SK-N-SH (cell line): ENCODE data around the gene QRFPR. TPM values are rescaled to one million over a fixed set of nuclear protein-coding genes. Genes with fewer than 3 reads are reported as not detected.
"Not testable (repeated sequence)": the region's sequence is repeated elsewhere in the genome, so short reads cannot be mapped to it uniquely, and the experiment has no call there.

Source experiments
- CTCF ChIA-PET: fragments of 300-600, 350-600 bp; formaldehyde crosslinking; extraction: SDS; loops from one replicate; lab custom pipeline; 2021; lab: Yijun Ruan, JAX
- POLR2A ChIA-PET: fragments of 350-600 bp; sonication (Branson Sonifier 250); formaldehyde crosslinking; extraction: SDS; loops from one replicate; lab custom pipeline; 2020; ENCODE audit warnings: antibody characterized with exemption, inconsistent platforms; lab: Yijun Ruan, JAX
- DNase-seq: peaks from one replicate; pipeline ENCODE4 v3.0.0; 2012
- H2AFZ ChIP-seq: fragments of 200-600 bp; sonication (generic); 2 replicates; pipeline ENCODE4 v1.8.1; 2016; ENCODE audit warnings: antibody characterized with exemption, mild to moderate bottlenecking, low read depth
- H3F3A ChIP-seq: fragments of 200-600 bp; sonication (generic); replicated peaks from 2 replicates; pipeline ENCODE3; 2016; ENCODE audit warnings: antibody characterized with exemption, mild to moderate bottlenecking; ENCODE audit not compliant: insufficient read depth
- H3K27ac ChIP-seq, 2 experiments: fragments of 200-500 bp in 1 of 2; fragments of 200-600 bp in 1 of 2; sonication (Bioruptor generic) in 1 of 2; sonication (generic), shearing (Covaris generic) in 1 of 2; 2 replicates each; pipeline versions ENCODE4 v1.5.1 to v1.6.1; 2014 to 2016; ENCODE audit warnings: low read depth in 2 of 2, inconsistent platforms in 1 of 2, low read length in 1 of 2, mild to moderate bottlenecking in 1 of 2, mixed read lengths in 1 of 2
- H3K27me3 ChIP-seq: fragments of 200-600 bp; sonication (generic), shearing (Covaris generic); 2 replicates; pipeline ENCODE4 v1.6.1; 2016; ENCODE audit warnings: mixed run types; ENCODE audit not compliant: insufficient read depth
- H3K36me3 ChIP-seq, 2 experiments: fragments of 200-500 bp in 1 of 2; fragments of 200-600 bp in 1 of 2; sonication (Bioruptor generic) in 1 of 2; sonication (generic) in 1 of 2; replicated peaks in 1 of 2; 2 replicates each; pipeline versions ENCODE3 to v1.5.1; 2014 to 2016; ENCODE audit warnings: low read length in 1 of 2, mild to moderate bottlenecking in 1 of 2; ENCODE audit not compliant: insufficient read depth in 2 of 2, control insufficient read depth in 1 of 2
- H3K4me1 ChIP-seq, 2 experiments: fragments of 200-500 bp in 1 of 2; fragments of 200-600 bp in 1 of 2; sonication (Bioruptor generic) in 1 of 2; sonication (generic), shearing (Covaris generic) in 1 of 2; 2 replicates each; pipeline versions ENCODE4 v1.5.1 to v1.6.1; 2014 to 2016; ENCODE audit warnings: low read depth in 1 of 2, low read length in 1 of 2, mixed run types in 1 of 2; ENCODE audit not compliant: insufficient read depth in 2 of 2, control insufficient read depth in 1 of 2
- H3K4me2 ChIP-seq: fragments of 200-600 bp; sonication (generic), shearing (Covaris generic); 2 replicates; pipeline ENCODE4 v1.6.1; 2017; ENCODE audit warnings: mixed run types
- H3K4me3 ChIP-seq, 2 experiments: fragments of 200-500 bp in 1 of 2; fragments of 200-600 bp in 1 of 2; sonication (Bioruptor generic) in 1 of 2; sonication (generic), shearing (Covaris generic) in 1 of 2; 2 replicates each; pipeline versions ENCODE4 v1.5.1 to v1.8.1; 2014 to 2016; ENCODE audit warnings: low read depth in 2 of 2, inconsistent platforms in 1 of 2, low read length in 1 of 2, mild to moderate bottlenecking in 1 of 2, mixed read lengths in 1 of 2, moderate library complexity in 1 of 2
- H3K79me2 ChIP-seq: fragments of 200-600 bp; sonication (generic); 2 replicates; pipeline ENCODE4 v1.8.1; 2017; ENCODE audit warnings: mild to moderate bottlenecking; ENCODE audit not compliant: insufficient read depth
- H3K9ac ChIP-seq: fragments of 200-600 bp; sonication (generic); 2 replicates; pipeline ENCODE4 v1.6.1; 2017; ENCODE audit warnings: mixed run types
- H3K9me2 ChIP-seq: fragments of 200-600 bp; sonication (generic); 2 replicates; pipeline ENCODE4 v1.6.1; 2017; ENCODE audit warnings: mixed run types
- H3K9me3 ChIP-seq: fragments of 200-600 bp; sonication (generic); 2 replicates; pipeline ENCODE4 v1.6.1; 2017; ENCODE audit warnings: mixed run types, mild to moderate bottlenecking, moderate library complexity
- H4K20me1 ChIP-seq: fragments of 200-600 bp; sonication (generic); 2 replicates; pipeline ENCODE4 v1.6.1; 2017; ENCODE audit warnings: mild to moderate bottlenecking, mixed run types; ENCODE audit not compliant: insufficient read depth
- EP300 ChIP-seq, 2 experiments: IDR thresholded peaks; 2 replicates each; pipeline versions ENCODE4 v1.4.0 to v1.6.1; 2012; ENCODE audit warnings: borderline replicate concordance in 1 of 2, low read depth in 1 of 2, low read length in 1 of 2
- EZH2phosphoT487 ChIP-seq: fragments of 200-600 bp; sonication (generic); IDR thresholded peaks from 2 replicates; pipeline ENCODE4 v1.6.1; 2017; ENCODE audit warnings: low read depth, mixed run types, mild to moderate bottlenecking, antibody characterized with exemption, moderate library complexity, borderline replicate concordance
- FOSL2 ChIP-seq: IDR thresholded peaks from 2 replicates; pipeline ENCODE4 v1.4.0; 2012; ENCODE audit warnings: low read depth, mild to moderate bottlenecking, moderate library complexity, borderline replicate concordance
- FOXM1 ChIP-seq: IDR thresholded peaks from 2 replicates; pipeline ENCODE4 v1.4.0; 2012; ENCODE audit warnings: low read depth, mild to moderate bottlenecking
- GABPA ChIP-seq: IDR thresholded peaks from 2 replicates; pipeline ENCODE4 v1.4.0; 2012; ENCODE audit warnings: low read depth, mild to moderate bottlenecking
- GATA2 ChIP-seq: sonication (generic); formaldehyde crosslinking; IDR thresholded peaks from 2 replicates; pipeline ENCODE4 v1.5.0; 2020; ENCODE audit warnings: mild to moderate bottlenecking, missing genetic modification reagents
- JUND ChIP-seq: IDR thresholded peaks from 2 replicates; pipeline ENCODE4 v1.4.0; 2012
- MEF2A ChIP-seq: IDR thresholded peaks from 2 replicates; pipeline ENCODE4 v1.4.0; 2012; ENCODE audit warnings: low read depth, borderline replicate concordance
- MXI1 ChIP-seq: IDR thresholded peaks from 2 replicates; pipeline ENCODE4 v1.6.1; 2012; ENCODE audit warnings: mild to moderate bottlenecking, low read depth, low read length, improper control_type of control experiment
- NFIC ChIP-seq: IDR thresholded peaks from 2 replicates; pipeline ENCODE4 v1.4.0; 2012; ENCODE audit warnings: borderline replicate concordance
- POLR2AphosphoS5 ChIP-seq: IDR thresholded peaks from 2 replicates; pipeline ENCODE4 v1.6.1; 2012; ENCODE audit warnings: low read depth, low read length
- RCOR1 ChIP-seq: fragments of 150-350 bp; IDR thresholded peaks from 2 replicates; pipeline ENCODE4 v1.6.1; 2017; ENCODE audit warnings: antibody characterized with exemption, low read length
- SMC3 ChIP-seq: IDR thresholded peaks from 2 replicates; pipeline ENCODE4 v1.6.1; 2012; ENCODE audit warnings: low read depth, low read length, improper control_type of control experiment
- TAF1 ChIP-seq: IDR thresholded peaks from 2 replicates; pipeline ENCODE4 v1.6.1; 2012; ENCODE audit warnings: low read depth, mild to moderate bottlenecking, low read length, moderate library complexity, borderline replicate concordance
- TCF12 ChIP-seq: IDR thresholded peaks from 2 replicates; pipeline ENCODE4 v1.4.0; 2012
- WGBS: methylation state at CpG from one replicate; pipeline ENCODE4 v1.1.6; 2017; ENCODE audit warnings: low lambda C conversion rate; 5-methylcytosine and 5-hydroxymethylcytosine counted together
- polyA plus RNA-seq, 3 experiments: library from polyadenylated mRNA; depleted of rRNA; stranded (reverse); fragments of >200 nt; gene quantifications; 2 replicates each; pipeline ENCODE4 v1.2.3, GENCODE V29; 2012
- TF ChIP-seq, protein P1 (sequence below): IDR thresholded peaks from 2 replicates; pipeline ENCODE4 v1.4.0; 2012; ENCODE audit warnings: low read depth, borderline replicate concordance
- TF ChIP-seq, protein P2 (sequence below): fragments of 150-350 bp; IDR thresholded peaks from 2 replicates; pipeline ENCODE4 v1.6.1; 2016; ENCODE audit warnings: mild to moderate bottlenecking, low read depth, low read length
- TF ChIP-seq, protein P3 (sequence below): fragments of 200-600 bp; sonication (generic); IDR thresholded peaks from 2 replicates; pipeline ENCODE4 v1.6.1; 2017; ENCODE audit warnings: antibody characterized with exemption, mild to moderate bottlenecking, moderate library complexity
- TF ChIP-seq, protein P4 (sequence below): IDR thresholded peaks from 2 replicates; pipeline ENCODE4 v1.4.0; 2012; ENCODE audit warnings: low read depth

The QRFPR gene
- polyA plus RNA-seq, 1 of the 3 experiments (the other 2 are of a cell fraction): not detected

DNA sequence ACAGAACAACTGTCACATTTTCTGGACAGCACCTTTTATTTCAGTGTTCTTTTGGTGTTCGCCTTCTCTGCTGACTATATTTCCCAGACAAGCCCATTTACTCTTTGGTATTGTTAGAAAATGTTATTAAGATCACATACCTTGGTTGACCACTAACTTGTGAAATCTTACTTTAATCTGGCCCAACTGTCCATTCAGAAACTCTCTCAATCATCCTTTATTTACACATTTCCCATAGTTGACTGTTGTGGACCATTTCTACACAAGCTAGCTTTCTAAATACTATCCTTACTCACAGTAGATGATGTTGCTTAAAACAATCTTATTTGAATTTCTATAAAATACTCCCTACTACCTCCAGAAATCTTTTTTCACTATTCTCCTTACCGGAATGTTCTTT is 64.7 kb downstream of the QRFPR start:
- Histone ChIP-seq H3K4me3 (no peak overlapping the region), H3K4me2 (no peak overlapping the region), H4K20me1 (no peaks in the 10 kb centered on the region), H3K27me3 (no peaks in the 10 kb centered on the region), H3K36me3 (no peaks in the 10 kb centered on the region), H2AFZ (no peak overlapping the region), H3K9ac (no peak overlapping the region), H3K9me3 (no peaks in the 10 kb centered on the region), H3K27ac (no peak overlapping the region), H3K79me2 (no peaks in the 10 kb centered on the region), H3K9me2 (no peaks in the 10 kb centered on the region), H3F3A (no peaks in the 10 kb centered on the region)
- WGBS: 0% methylated on average over 2 of the region's 2 CpGs
- no peak for DNase-seq
- TF ChIP-seq FOSL2 (no peak), EZH2phosphoT487 (no peak)
- TF ChIP-seq, protein P1, sequence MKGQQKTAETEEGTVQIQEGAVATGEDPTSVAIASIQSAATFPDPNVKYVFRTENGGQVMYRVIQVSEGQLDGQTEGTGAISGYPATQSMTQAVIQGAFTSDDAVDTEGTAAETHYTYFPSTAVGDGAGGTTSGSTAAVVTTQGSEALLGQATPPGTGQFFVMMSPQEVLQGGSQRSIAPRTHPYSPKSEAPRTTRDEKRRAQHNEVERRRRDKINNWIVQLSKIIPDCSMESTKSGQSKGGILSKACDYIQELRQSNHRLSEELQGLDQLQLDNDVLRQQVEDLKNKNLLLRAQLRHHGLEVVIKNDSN: no peak
- TF ChIP-seq, all 33 proteins: peak for 0
- POLR2A ChIA-PET: no interaction called here
- CTCF ChIA-PET: no interaction called here
- no peaks in the 10 kb centered on the region for H3K4me1 ChIP-seq

DNA sequence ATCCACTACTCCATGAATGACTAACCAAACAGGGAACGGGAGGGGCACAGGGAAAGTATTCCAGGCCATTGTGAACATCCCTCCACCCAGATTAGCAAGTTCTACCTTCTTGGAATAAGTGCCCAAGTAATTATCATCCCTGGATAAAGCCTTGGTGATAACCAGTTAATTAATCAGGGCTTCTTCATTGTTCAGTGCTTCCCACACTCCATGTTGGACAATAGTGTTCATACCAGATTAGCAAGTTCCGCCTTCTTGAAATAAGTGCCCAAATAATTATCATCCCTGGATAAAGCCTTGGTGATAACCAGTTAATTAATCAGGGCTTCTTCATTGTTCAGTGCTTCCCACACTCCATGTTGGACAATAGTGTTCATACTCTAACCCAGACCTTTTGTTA is 67.4 kb downstream of the QRFPR start:
- H3K27me3 ChIP-seq, H3K27ac ChIP-seq, H3K9me3 ChIP-seq, H4K20me1 ChIP-seq, H3K4me1 ChIP-seq, H3K36me3 ChIP-seq, H3K4me2 ChIP-seq, H3K9me2 ChIP-seq, H2AFZ ChIP-seq, H3K4me3 ChIP-seq, H3K79me2 ChIP-seq, H3F3A ChIP-seq, H3K9ac ChIP-seq, POLR2A ChIA-PET, DNase-seq, CTCF ChIA-PET: not testable (repeated sequence)
- 12% methylated on average over 2 of the region's 2 CpGs for WGBS

DNA sequence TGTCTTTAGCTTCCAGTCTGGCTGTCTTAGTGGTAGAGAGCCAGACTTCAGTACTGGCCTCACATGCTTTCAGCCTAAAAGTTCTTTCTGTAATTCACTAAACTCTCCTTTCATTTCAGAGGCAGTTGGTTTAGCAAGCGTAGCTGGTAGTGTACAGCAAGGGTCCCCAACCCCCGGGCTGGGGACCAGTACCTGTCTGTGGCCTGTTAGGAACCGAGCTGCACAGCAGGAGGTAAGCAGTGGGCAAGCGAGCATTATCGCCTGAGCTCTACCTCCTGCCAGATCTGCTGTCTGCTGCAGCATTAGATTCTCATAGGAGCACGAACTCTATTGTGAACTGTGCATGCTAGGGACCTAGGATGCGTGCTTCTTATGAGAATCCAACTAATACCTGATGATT is 72.0 kb downstream of the QRFPR start:
- no peak for TF ChIP-seq NFIC
- TF ChIP-seq, protein P1: no peak
- TF ChIP-seq TCF12: no peak
- TF ChIP-seq JUND: no peak
- TF ChIP-seq, protein P2, sequence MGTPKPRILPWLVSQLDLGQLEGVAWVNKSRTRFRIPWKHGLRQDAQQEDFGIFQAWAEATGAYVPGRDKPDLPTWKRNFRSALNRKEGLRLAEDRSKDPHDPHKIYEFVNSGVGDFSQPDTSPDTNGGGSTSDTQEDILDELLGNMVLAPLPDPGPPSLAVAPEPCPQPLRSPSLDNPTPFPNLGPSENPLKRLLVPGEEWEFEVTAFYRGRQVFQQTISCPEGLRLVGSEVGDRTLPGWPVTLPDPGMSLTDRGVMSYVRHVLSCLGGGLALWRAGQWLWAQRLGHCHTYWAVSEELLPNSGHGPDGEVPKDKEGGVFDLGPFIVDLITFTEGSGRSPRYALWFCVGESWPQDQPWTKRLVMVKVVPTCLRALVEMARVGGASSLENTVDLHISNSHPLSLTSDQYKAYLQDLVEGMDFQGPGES: no peak
- TF ChIP-seq, protein P3, sequence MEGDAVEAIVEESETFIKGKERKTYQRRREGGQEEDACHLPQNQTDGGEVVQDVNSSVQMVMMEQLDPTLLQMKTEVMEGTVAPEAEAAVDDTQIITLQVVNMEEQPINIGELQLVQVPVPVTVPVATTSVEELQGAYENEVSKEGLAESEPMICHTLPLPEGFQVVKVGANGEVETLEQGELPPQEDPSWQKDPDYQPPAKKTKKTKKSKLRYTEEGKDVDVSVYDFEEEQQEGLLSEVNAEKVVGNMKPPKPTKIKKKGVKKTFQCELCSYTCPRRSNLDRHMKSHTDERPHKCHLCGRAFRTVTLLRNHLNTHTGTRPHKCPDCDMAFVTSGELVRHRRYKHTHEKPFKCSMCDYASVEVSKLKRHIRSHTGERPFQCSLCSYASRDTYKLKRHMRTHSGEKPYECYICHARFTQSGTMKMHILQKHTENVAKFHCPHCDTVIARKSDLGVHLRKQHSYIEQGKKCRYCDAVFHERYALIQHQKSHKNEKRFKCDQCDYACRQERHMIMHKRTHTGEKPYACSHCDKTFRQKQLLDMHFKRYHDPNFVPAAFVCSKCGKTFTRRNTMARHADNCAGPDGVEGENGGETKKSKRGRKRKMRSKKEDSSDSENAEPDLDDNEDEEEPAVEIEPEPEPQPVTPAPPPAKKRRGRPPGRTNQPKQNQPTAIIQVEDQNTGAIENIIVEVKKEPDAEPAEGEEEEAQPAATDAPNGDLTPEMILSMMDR: no peak
- no peak for TF ChIP-seq SMC3
- TF ChIP-seq EP300 (IDR thresholded peaks at IDR 0.05; ENCODE audit: borderline replicate concordance in 1 of 2, low read depth in 1 of 2, low read length in 1 of 2): no peak
- TF ChIP-seq GATA2 (CRISPR knock-in tag): no peak
- TF ChIP-seq, protein P4, sequence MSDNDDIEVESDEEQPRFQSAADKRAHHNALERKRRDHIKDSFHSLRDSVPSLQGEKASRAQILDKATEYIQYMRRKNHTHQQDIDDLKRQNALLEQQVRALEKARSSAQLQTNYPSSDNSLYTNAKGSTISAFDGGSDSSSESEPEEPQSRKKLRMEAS: no peak
- TF ChIP-seq RCOR1: no peak
- TF ChIP-seq MXI1: no peak
- no peak for TF ChIP-seq POLR2AphosphoS5
- no peak for TF ChIP-seq GABPA
- no peak for TF ChIP-seq MEF2A
- no peak for TF ChIP-seq FOXM1
- TF ChIP-seq TAF1: no peak
- no peaks in the 10 kb centered on the region for H3K4me1 ChIP-seq
- H3K9me3 ChIP-seq: no peaks in the 10 kb centered on the region
- no peaks in the 10 kb centered on the region for H3K9me2 ChIP-seq
- ChIA-PET CTCF (interaction anchor here (1.5 kb wide), 1 partner anchor 96 kb away, joined by 3 read pairs; no protein-coding TSS in a partner anchor), POLR2A (no interaction called here)
- no peak overlapping the region for H3K9ac ChIP-seq
- H3F3A ChIP-seq: no peaks in the 10 kb centered on the region
- no peaks in the 10 kb centered on the region; the same call in 1 of the 2 replicates for H3K27me3 ChIP-seq
- no peak overlapping the region for H3K27ac ChIP-seq
- H2AFZ ChIP-seq: no peak overlapping the region
- 0% methylated on average over 2 of the region's 7 CpGs for WGBS
- no peak overlapping the region for H3K4me2 ChIP-seq
- no peaks in the 10 kb centered on the region for H4K20me1 ChIP-seq
- no peaks in the 10 kb centered on the region for H3K79me2 ChIP-seq
- H3K4me3 ChIP-seq: no peak overlapping the region
- DNase-seq: no peak
- no peaks in the 10 kb centered on the region for H3K36me3 ChIP-seq
